ENCODE data around the gene STPG2.

- TF ChIP-seq, protein P1, sequence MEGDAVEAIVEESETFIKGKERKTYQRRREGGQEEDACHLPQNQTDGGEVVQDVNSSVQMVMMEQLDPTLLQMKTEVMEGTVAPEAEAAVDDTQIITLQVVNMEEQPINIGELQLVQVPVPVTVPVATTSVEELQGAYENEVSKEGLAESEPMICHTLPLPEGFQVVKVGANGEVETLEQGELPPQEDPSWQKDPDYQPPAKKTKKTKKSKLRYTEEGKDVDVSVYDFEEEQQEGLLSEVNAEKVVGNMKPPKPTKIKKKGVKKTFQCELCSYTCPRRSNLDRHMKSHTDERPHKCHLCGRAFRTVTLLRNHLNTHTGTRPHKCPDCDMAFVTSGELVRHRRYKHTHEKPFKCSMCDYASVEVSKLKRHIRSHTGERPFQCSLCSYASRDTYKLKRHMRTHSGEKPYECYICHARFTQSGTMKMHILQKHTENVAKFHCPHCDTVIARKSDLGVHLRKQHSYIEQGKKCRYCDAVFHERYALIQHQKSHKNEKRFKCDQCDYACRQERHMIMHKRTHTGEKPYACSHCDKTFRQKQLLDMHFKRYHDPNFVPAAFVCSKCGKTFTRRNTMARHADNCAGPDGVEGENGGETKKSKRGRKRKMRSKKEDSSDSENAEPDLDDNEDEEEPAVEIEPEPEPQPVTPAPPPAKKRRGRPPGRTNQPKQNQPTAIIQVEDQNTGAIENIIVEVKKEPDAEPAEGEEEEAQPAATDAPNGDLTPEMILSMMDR (IDR thresholded peaks at IDR 0.05), result no peak
- TF ChIP-seq, protein P2, sequence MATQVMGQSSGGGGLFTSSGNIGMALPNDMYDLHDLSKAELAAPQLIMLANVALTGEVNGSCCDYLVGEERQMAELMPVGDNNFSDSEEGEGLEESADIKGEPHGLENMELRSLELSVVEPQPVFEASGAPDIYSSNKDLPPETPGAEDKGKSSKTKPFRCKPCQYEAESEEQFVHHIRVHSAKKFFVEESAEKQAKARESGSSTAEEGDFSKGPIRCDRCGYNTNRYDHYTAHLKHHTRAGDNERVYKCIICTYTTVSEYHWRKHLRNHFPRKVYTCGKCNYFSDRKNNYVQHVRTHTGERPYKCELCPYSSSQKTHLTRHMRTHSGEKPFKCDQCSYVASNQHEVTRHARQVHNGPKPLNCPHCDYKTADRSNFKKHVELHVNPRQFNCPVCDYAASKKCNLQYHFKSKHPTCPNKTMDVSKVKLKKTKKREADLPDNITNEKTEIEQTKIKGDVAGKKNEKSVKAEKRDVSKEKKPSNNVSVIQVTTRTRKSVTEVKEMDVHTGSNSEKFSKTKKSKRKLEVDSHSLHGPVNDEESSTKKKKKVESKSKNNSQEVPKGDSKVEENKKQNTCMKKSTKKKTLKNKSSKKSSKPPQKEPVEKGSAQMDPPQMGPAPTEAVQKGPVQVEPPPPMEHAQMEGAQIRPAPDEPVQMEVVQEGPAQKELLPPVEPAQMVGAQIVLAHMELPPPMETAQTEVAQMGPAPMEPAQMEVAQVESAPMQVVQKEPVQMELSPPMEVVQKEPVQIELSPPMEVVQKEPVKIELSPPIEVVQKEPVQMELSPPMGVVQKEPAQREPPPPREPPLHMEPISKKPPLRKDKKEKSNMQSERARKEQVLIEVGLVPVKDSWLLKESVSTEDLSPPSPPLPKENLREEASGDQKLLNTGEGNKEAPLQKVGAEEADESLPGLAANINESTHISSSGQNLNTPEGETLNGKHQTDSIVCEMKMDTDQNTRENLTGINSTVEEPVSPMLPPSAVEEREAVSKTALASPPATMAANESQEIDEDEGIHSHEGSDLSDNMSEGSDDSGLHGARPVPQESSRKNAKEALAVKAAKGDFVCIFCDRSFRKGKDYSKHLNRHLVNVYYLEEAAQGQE (IDR thresholded peaks at IDR 0.05; ENCODE audit: insufficient read depth in 1 of 2, low read depth in 2 of 2, low read length in 1 of 2), result no peak
- no peak for TF ChIP-seq SIN3A (IDR thresholded peaks at IDR 0.05; ENCODE audit: borderline replicate concordance, insufficient read depth, low read depth, low read length)
- TF ChIP-seq POLR2AphosphoS5 (IDR thresholded peaks at IDR 0.05; ENCODE audit: low read depth, low read length), result no peak
- no peak for TF ChIP-seq TCF7L2 (IDR thresholded peaks at IDR 0.05; ENCODE audit: low read depth, low read length)
These were observed 292.2 kb downstream of the STPG2 start for GRCh38 chr4:97851115-97851514.

All from Panc1 (cell line).